ENCODE data around the gene CELF2.
"Not testable (repeated sequence)": the region's sequence is repeated elsewhere in the genome, so short reads cannot be mapped to it uniquely, and the experiment has no call there.

CELF2 gene

GRCh38 chr10:11336722-11337162, 319.1 kb downstream of the CELF2 start:
- peak; percentile 7 for DNase-seq

GRCh38 chr10:11337516-11337915, 319.8 kb downstream of the CELF2 start:
- DNase-seq = no peak

GRCh38 chr10:11338160-11338844, 320.6 kb downstream of the CELF2 start:
- no peak for DNase-seq

DNA sequence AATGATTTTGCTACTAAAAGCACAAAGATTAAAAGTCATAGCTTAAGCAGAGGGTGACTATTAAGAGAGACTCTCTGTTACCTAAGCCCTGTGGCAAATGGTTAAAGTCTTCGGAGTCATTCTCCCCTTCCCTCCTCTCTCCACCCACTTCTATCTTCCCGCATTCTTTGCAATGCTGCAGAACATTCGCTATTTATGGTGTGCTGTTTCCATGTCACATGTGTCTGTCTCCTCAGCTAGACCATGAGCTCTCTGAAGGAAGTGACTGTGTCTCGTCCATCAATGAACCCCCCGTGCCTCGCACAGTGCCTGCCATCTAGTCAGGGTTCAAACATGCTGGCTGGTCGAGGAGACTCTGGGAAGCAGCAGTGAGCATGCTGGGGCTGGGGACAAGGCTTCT, 321.3 kb downstream of the CELF2 start:
- no peak for DNase-seq

- no peak for DNase-seq
Measured at GRCh38 chr10:11339660-11340059, 322.0 kb downstream of the CELF2 start.

GRCh38 chr10:11341283-11341960, 323.8 kb downstream of the CELF2 start:
- DNase-seq = no peak

DNA sequence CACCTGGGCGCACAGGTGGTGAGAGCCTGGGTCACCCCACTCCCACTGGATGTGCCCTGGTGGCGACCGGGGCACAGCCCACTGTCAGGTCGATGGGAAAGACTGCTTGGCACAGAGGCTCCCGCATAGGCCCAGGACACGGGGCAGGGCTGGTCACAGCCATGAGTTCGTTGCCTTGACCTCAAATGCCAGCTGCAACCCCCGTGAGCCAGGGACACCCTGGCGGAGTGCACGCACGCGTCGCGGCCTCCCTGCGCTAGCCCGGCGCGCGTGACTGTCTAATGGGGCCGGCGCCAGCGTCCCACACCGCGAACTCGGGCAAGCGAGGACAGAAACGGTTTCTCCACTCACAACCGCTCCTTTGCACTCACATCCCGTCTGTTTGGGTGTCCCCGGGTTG, 326.4 kb downstream of the CELF2 start:
- DNase-seq = no peak

- no peak for DNase-seq
Measured at GRCh38 chr10:11344550-11344949, 326.9 kb downstream of the CELF2 start.

DNA sequence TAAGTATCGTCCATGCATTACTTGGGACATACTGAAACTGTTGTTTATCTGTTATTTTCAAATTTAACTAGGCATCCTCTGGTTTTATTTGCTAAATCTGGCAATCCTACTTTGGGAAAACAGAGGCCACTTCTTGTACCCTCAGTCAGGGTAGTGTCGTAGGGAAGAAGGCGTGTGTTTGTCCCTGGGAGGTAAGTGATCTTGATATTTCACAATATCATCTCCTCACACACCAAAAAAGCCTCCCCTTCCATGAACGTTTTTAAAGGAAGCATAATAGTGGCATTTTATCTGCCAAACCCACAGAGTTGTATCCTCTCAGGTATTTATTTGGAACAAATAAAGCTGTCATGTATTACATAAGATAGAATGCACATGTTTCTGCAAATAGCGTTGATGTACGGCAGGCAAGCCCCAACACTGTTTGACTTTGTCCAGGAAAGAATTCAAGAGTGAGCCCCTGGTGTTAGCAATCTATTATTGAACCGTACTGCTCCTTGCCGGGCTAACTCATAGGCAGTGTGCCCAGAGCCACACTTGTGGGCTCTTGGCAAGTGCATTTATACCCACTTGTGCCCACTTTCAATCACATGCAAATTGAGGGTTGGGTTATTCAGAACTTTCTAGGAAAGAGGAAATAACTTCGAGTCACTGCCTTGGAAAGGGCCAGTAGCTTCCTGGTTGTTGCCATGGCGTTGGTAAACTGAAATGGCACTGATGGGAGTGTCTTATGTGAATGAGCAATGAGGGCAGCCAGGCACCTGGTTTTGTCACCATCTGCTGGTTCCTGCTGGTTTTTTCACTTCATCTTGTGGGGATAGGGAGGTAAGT, 327.8 kb downstream of the CELF2 start:
- peak; percentile 20 for DNase-seq

- not testable (repeated sequence) for DNase-seq
Measured at GRCh38 chr10:11347580-11347979, 329.9 kb downstream of the CELF2 start.

- no peak for DNase-seq
Measured at GRCh38 chr10:11351801-11352200, 334.1 kb downstream of the CELF2 start.

DNA sequence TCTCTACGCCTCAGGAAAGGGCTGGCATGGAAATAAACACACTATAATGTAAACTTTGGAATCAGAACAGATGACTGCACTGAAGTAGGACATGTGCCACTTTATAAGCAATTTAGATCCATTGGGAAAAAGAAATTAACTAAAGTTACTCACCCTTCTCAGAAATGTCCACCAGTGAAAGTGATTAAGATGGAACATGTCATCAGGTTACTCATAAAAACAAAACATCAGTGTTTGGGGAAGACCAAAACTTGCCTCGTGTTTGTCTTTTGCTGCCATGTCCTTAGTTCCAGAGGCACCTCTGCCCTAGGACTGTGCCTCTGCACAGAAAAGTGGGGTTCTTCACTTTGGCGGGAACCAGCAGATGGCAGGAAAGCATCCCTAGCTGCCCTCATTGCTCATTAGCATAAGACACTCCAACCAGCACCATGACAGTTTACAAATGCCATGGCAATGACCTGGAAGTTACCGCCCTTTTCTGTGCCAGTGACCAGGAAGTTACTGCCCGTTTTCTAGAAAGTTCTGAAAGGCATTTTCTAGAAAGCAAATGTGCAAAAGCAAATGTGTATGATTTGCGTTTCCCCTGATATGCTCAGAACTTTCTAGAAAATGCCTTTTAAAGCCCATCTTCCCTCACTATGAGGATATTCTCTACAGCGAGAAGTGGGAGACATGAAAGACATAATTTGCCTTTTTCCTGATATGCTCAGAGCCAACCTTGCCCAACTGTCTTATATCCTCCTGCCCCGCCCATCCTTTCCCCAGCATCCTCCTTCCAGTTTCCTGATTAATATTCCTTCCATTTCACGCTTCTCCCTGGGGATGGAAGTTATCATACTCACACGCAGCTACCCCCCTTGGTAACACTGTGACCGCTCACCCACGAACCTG, 335.6 kb downstream of the CELF2 start:
- DNase-seq = no peak

GRCh38 chr10:11354823-11355222, 337.2 kb downstream of the CELF2 start:
- DNase-seq = no peak

- no peak for DNase-seq
Measured at GRCh38 chr10:11355592-11355991, 337.9 kb downstream of the CELF2 start.

GRCh38 chr10:11357439-11357838, 339.8 kb downstream of the CELF2 start:
- DNase-seq = no peak

GRCh38 chr10:11358011-11358410, 340.3 kb downstream of the CELF2 start:
- DNase-seq = no peak

DNA sequence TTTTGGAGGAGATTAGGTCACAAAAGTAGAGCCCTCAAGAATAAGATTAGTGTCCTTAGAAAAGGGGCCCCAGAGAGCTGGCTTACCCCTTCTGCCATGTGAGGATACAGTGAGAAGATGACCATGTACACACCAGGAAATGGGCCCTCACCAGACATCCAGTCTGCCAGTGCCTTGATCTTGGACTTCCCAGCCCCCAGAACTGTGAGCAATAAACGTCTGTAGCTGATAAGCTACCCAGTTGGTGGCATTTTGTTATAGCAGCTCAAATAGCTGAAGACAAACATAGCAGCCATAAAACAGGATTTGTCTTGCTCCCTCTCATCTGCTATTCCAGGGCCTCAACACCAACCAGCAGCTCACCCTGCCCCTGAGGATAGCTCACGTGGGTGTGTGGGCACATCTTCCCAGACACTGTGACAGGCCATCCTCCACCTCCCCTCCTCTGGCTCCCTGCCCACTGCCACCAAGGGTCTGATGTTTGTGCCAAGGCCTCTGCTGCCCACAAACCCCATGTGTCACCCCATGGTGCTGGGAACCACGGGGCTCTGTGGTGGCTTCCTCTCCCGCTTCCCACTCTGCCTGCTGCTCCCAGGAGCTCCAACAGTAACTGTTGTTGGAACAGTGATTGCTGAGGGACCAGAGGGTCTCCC, 341.4 kb downstream of the CELF2 start:
- no peak for DNase-seq

DNA sequence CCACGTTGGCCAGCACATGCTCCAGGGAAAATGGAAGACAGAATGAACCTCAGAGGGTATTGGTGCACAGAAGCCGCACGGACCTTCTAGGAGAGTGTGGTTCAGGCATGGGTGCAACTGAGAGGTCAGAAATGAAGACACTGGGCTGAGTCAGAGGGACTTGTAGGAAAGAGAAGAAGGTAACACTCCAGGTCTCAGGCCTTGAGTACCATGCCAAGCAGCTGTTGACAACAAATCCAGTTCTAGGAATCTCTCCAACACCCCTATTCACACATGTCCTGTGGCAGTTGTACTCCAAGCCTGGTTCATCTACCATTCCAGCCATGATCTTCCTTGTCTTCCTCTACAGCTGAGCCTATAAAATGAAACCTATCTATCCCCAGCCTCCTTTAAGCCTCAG, 342.2 kb downstream of the CELF2 start:
- no peak for DNase-seq

GRCh38 chr10:11363497-11363896, 345.8 kb downstream of the CELF2 start:
- DNase-seq = no peak

- no peak for DNase-seq
Measured at GRCh38 chr10:11364241-11364640, 346.6 kb downstream of the CELF2 start.

GRCh38 chr10:11366889-11367288, 349.2 kb downstream of the CELF2 start:
- DNase-seq = not testable (repeated sequence)

GRCh38 chr10:11367505-11367904, 349.8 kb downstream of the CELF2 start:
- DNase-seq = no peak

All from DMS153 (cell line).